HCT116 (cell line): ENCODE results near the gene SPSB2. TPM values are rescaled to one million over a fixed set of nuclear protein-coding genes. Genes with fewer than 3 reads are reported as not detected.

Experiments
- ATAC-seq: fragments of 200-7000 bp; cut with Tn5 transposase; 2 replicates; pipeline ENCODE4 v1.9.1; 2020; ENCODE audit warnings: mild to moderate bottlenecking, moderate library complexity
- BruUV-seq: library from RNA; stranded (reverse); fragments of 400-500 nt; replicated peaks from 2 replicates; lab custom pipeline; 2021; lab: Mats Ljungman, UMichigan
- CTCF ChIA-PET: fragments of 300-600 bp; sonication (Branson Sonifier 250); formaldehyde crosslinking; loops from one replicate; lab custom pipeline; 2021; ENCODE audit warnings: antibody characterized with exemption; lab: Charles Lee
- POLR2A ChIA-PET: fragments of 300-600, 350-600 bp; sonication (Branson Sonifier 250); formaldehyde crosslinking; loops from one replicate; lab custom pipeline; 2021; ENCODE audit warnings: antibody characterized with exemption; lab: Charles Lee
- RAD21 ChIA-PET, 2 experiments: fragments of 300-600 bp; sonication (Branson Sonifier 250); formaldehyde crosslinking; loops; one replicate each; lab custom pipeline; 2023; ENCODE audit warnings: low total read pairs in 2 of 2; ENCODE audit not compliant: uncharacterized antibody in 2 of 2, unreplicated experiment in 2 of 2, low non-redundant PET in 1 of 2; lab: Charles Lee
- DNase-seq: peaks from one replicate; pipeline ENCODE4 v3.0.0-alpha.2; 2010; ENCODE audit warnings: low read depth, low spot score
- H2AFZ ChIP-seq: fragments of 200-600 bp; shearing (Covaris generic), sonication (generic); 2 replicates; pipeline ENCODE4 v1.6.1; 2017; ENCODE audit warnings: low read depth, mixed run types, mixed read lengths, antibody characterized with exemption, low read length; ENCODE audit not compliant: poor library complexity, severe bottlenecking
- H3K27ac ChIP-seq: 2 replicates; pipeline ENCODE4 v1.5.1; 2012; ENCODE audit warnings: low read depth, low read length
- H3K27me3 ChIP-seq: fragments of 200-600 bp; sonication (generic); 2 replicates; pipeline ENCODE4 v1.6.1; 2016; ENCODE audit warnings: mixed run types, low read length, mixed read lengths; ENCODE audit not compliant: insufficient read depth
- H3K36me3 ChIP-seq, 2 experiments: fragments of 200-500 bp in 1 of 2; fragments of 200-600 bp in 1 of 2; sonication (Bioruptor generic) in 1 of 2; sonication (generic) in 1 of 2; 2 replicates each; pipeline versions ENCODE4 v1.5.1 to v1.6.1; 2014 to 2016; ENCODE audit warnings: low read length in 2 of 2, inconsistent platforms in 1 of 2, mixed read lengths in 1 of 2, mixed run types in 1 of 2; ENCODE audit not compliant: insufficient read depth in 2 of 2, control insufficient read depth in 1 of 2
- H3K4me1 ChIP-seq, 2 experiments: fragments of 200-600 bp in 1 of 2; sonication (generic) in 1 of 2; 2 replicates each; pipeline versions ENCODE4 v1.5.1 to v1.6.1; 2012 to 2017; ENCODE audit warnings: low read length in 2 of 2, inconsistent platforms in 1 of 2, mild to moderate bottlenecking in 1 of 2, mixed read lengths in 1 of 2, mixed run types in 1 of 2, moderate library complexity in 1 of 2; ENCODE audit not compliant: insufficient read depth in 2 of 2, control insufficient read depth in 1 of 2
- H3K4me2 ChIP-seq: fragments of 200-600 bp; sonication (generic); 2 replicates; pipeline ENCODE4 v1.6.1; 2017; ENCODE audit warnings: mixed run types, low read length, mixed read lengths
- H3K4me3 ChIP-seq, 2 experiments: fragments of 200-600 bp in 1 of 2; sonication (generic) in 1 of 2; replicated peaks in 1 of 2; 2 replicates each; pipeline ENCODE4 v1.5.1; 2011 to 2016; ENCODE audit warnings: low read length in 2 of 2, control low read depth in 1 of 2, low read depth in 1 of 2, mild to moderate bottlenecking in 1 of 2, mixed read lengths in 1 of 2, mixed run types in 1 of 2
- H3K79me2 ChIP-seq: fragments of 200-600 bp; sonication (generic); 2 replicates; pipeline ENCODE4 v1.6.1; 2017; ENCODE audit warnings: mild to moderate bottlenecking, mixed run types, low read length, moderate library complexity, mixed read lengths; ENCODE audit not compliant: insufficient read depth
- H3K9ac ChIP-seq: fragments of 200-600 bp; sonication (generic); 2 replicates; pipeline ENCODE4 v1.6.1; 2016; ENCODE audit warnings: low read length, mixed read lengths
- H3K9me2 ChIP-seq: fragments of 200-600 bp; sonication (generic), shearing (Covaris generic); 2 replicates; pipeline ENCODE4 v1.6.1; 2017; ENCODE audit warnings: mixed run types, mild to moderate bottlenecking, moderate library complexity; ENCODE audit not compliant: insufficient read depth
- H3K9me3 ChIP-seq, 2 experiments: fragments of 200-500 bp in 1 of 2; fragments of 200-600 bp in 1 of 2; sonication (Bioruptor generic) in 1 of 2; sonication (generic) in 1 of 2; 2 replicates each; pipeline ENCODE4 v1.6.1; 2014 to 2017; ENCODE audit warnings: low read length in 2 of 2, mixed read lengths in 2 of 2, inconsistent platforms in 1 of 2, low read depth in 1 of 2, mild to moderate bottlenecking in 1 of 2, mixed run types in 1 of 2, moderate library complexity in 1 of 2; ENCODE audit not compliant: control insufficient read depth in 1 of 2, insufficient read depth in 1 of 2
- H4K20me1 ChIP-seq: fragments of 200-600 bp; sonication (generic), shearing (Covaris generic); 2 replicates; pipeline ENCODE4 v1.6.1; 2017; ENCODE audit warnings: mixed run types, mild to moderate bottlenecking, moderate library complexity; ENCODE audit not compliant: insufficient read depth
- CTCF ChIP-seq, 3 experiments: fragments of 200-600 bp in 1 of 3; sonication (generic) in 1 of 3; IDR thresholded peaks in 2 of 3; conservative IDR thresholded peaks in 1 of 3; 2 replicates each; pipeline ENCODE4 v1.5.1; 2012 to 2017; ENCODE audit warnings: low read depth in 2 of 3, low read length in 2 of 3, antibody characterized with exemption in 1 of 3, borderline replicate concordance in 1 of 3, control low read depth in 1 of 3, mild to moderate bottlenecking in 1 of 3, mixed read lengths in 1 of 3, mixed run types in 1 of 3, moderate library complexity in 1 of 3; ENCODE audit not compliant: insufficient read depth in 1 of 3
- EGR1 ChIP-seq: IDR thresholded peaks from 2 replicates; pipeline ENCODE4 v1.6.1; 2012; ENCODE audit warnings: low read depth
- EZH2 ChIP-seq: fragments of 200-600 bp; sonication (generic); IDR thresholded peaks from 2 replicates; pipeline ENCODE4 v1.6.1; 2017; ENCODE audit warnings: antibody characterized with exemption, mixed run types
- POLR2AphosphoS5 ChIP-seq: IDR thresholded peaks from 2 replicates; pipeline ENCODE4 v1.6.1; 2011; ENCODE audit warnings: mild to moderate bottlenecking, low read depth, low read length, moderate library complexity
- REST ChIP-seq: IDR thresholded peaks from 2 replicates; pipeline ENCODE4 v1.6.1; 2012; ENCODE audit warnings: low read depth
- SIN3A ChIP-seq: IDR thresholded peaks from 2 replicates; pipeline ENCODE4 v1.6.1; 2012; ENCODE audit warnings: low read depth
- SP1 ChIP-seq: IDR thresholded peaks from 2 replicates; pipeline ENCODE4 v1.6.1; 2012; ENCODE audit warnings: low read depth
- SRF ChIP-seq: IDR thresholded peaks from 2 replicates; pipeline ENCODE4 v1.6.1; 2012; ENCODE audit warnings: low read depth
- TCF7L2 ChIP-seq: IDR thresholded peaks from 2 replicates; pipeline ENCODE4 v1.7.0; 2011; ENCODE audit warnings: borderline replicate concordance, inconsistent platforms; ENCODE audit not compliant: insufficient read depth, insufficient read length; ENCODE audit errors: extremely low read depth
- ZFX ChIP-seq: fragments of 450-650 bp; IDR thresholded peaks from 2 replicates; pipeline ENCODE4 v1.6.1; 2017
- ZNF274 ChIP-seq: fragments of 200-500 bp; sonication (Bioruptor generic); IDR thresholded peaks from 2 replicates; pipeline ENCODE4 v1.6.1; 2014; ENCODE audit warnings: mild to moderate bottlenecking, low read depth, low read length, inconsistent platforms
- intact Hi-C: fragments of 100-400 bp; cut with micrococcal nuclease; formaldehyde crosslinking; loops from 2 replicates; pipeline ENCODE4 v1.10.0; 2022
- total RNA-seq: library from RNA; stranded (reverse); gene quantifications from one replicate; pipeline ENCODE4 v1.2.1, GENCODE V29; 2021; ENCODE audit not compliant: unreplicated experiment

The SPSB2 gene
- total RNA-seq, 1 experiment from 2014 or later, result 10.0 TPM

GRCh38 chr12:6921996-6922946, 49.2 kb upstream of the SPSB2 start:
- Histone ChIP-seq H3K9me3 (no peaks in the 10 kb centered on the region), H3K36me3 (peaks cover 3 to 9% of the 10 kb centered on the region in 2 experiments; a peak in 1 of 4 replicates), H3K9me2 (no peaks in the 10 kb centered on the region), H3K4me3 (no peak overlapping the region), H2AFZ (no peak overlapping the region), H3K4me1 (peaks cover 18 to 46% of the 10 kb centered on the region in 2 experiments), H3K79me2 (peaks cover 7% of the 10 kb centered on the region), H3K9ac (no peak overlapping the region), H4K20me1 (no peaks in the 10 kb centered on the region), H3K27ac (no peak overlapping the region), H3K27me3 (no peaks in the 10 kb centered on the region), H3K4me2 (no peak overlapping the region)
- no peak for DNase-seq
- intact Hi-C loops, result no loop called here
- no peak for ATAC-seq
- TF ChIP-seq CTCF (IDR thresholded peaks at IDR 0.05 in 2 of 3, conservative IDR thresholded peaks at IDR 0.05 in 1 of 3; ENCODE audit: borderline replicate concordance in 1 of 3, insufficient read depth in 1 of 3, low read depth in 2 of 3, low read length in 2 of 3), result no peak
- TF ChIP-seq EZH2, result no peak
- TF ChIP-seq TCF7L2, result no peak
- no peak for TF ChIP-seq POLR2AphosphoS5
- no peak for TF ChIP-seq SRF
- no peak for TF ChIP-seq ZFX
- TF ChIP-seq ZNF274, result no peak
- no peak for TF ChIP-seq SIN3A
- no peak for TF ChIP-seq SP1
- no peak for TF ChIP-seq REST
- TF ChIP-seq EGR1, result no peak
- no TSS peak for BruUV-seq
- CTCF ChIA-PET, result interaction anchor here (1.0 to 1.4 kb wide), 2 partner anchors 31 to 87 kb away, joined by 3 read pairs; no protein-coding TSS in a partner anchor
- RAD21 ChIA-PET, result interaction anchor here in 1 of 2 experiments (0.6 kb wide), 1 partner anchor 174 kb away, joined by 3 read pairs; no protein-coding TSS in a partner anchor
- POLR2A ChIA-PET, result interaction anchor here (2.7 kb wide), 1 partner anchor 22 kb away, joined by 7 read pairs; the partner anchor contains the start of genes C12orf57 and RNU7-1
